ENCODE measurements around the gene KIF11. TPM values are rescaled to one million over a fixed set of nuclear protein-coding genes. Genes with fewer than 3 reads are reported as not detected.

The KIF11 gene
- polyA plus RNA-seq, 1 donor from 2014 or later, result 0.47 TPM

- Histone ChIP-seq H3K27me3 (ENCODE audit: insufficient read depth, low read depth, low read length) (no peaks in the 10 kb centered on the region), H3K79me2 (replicated peaks; ENCODE audit: insufficient read depth, low read length) (no peaks in the 10 kb centered on the region), H4K20me1 (ENCODE audit: insufficient read depth) (no peaks in the 10 kb centered on the region), H2AFZ (ENCODE audit: low read depth, low read length) (no peak overlapping the region), H3F3A (ENCODE audit: insufficient read depth, low read length, poor library complexity, severe bottlenecking) (no peaks in the 10 kb centered on the region), H3K4me2 (ENCODE audit: low read length) (no peak overlapping the region), H3K9ac (ENCODE audit: low read length) (no peak overlapping the region), H3K27ac (ENCODE audit: low read length) (no peak overlapping the region), H3K4me3 (ENCODE audit: low read length) (no peak overlapping the region), H3K36me3 (ENCODE audit: insufficient read depth, low read length) (no peaks in the 10 kb centered on the region), H3K9me2 (ENCODE audit: insufficient read depth, low read length) (no peaks in the 10 kb centered on the region), H3K9me3 (ENCODE audit: low read length) (no peaks in the 10 kb centered on the region)
- TF ChIP-seq RAD21 (conservative IDR thresholded peaks at IDR 0.05), result no peak
- no peak for TF ChIP-seq REST (IDR thresholded peaks at IDR 0.05; ENCODE audit: borderline replicate concordance)
These were observed 47.2 kb downstream of the KIF11 start for GRCh38 chr10:92640107-92640506.

GRCh38 chr10:92641492-92641891 lies 48.6 kb downstream of the KIF11 start:
- H3K27ac ChIP-seq (ENCODE audit: low read length), result no peak overlapping the region
- H3K27me3 ChIP-seq (ENCODE audit: insufficient read depth, low read depth, low read length), result no peaks in the 10 kb centered on the region
- TF ChIP-seq, protein P1, sequence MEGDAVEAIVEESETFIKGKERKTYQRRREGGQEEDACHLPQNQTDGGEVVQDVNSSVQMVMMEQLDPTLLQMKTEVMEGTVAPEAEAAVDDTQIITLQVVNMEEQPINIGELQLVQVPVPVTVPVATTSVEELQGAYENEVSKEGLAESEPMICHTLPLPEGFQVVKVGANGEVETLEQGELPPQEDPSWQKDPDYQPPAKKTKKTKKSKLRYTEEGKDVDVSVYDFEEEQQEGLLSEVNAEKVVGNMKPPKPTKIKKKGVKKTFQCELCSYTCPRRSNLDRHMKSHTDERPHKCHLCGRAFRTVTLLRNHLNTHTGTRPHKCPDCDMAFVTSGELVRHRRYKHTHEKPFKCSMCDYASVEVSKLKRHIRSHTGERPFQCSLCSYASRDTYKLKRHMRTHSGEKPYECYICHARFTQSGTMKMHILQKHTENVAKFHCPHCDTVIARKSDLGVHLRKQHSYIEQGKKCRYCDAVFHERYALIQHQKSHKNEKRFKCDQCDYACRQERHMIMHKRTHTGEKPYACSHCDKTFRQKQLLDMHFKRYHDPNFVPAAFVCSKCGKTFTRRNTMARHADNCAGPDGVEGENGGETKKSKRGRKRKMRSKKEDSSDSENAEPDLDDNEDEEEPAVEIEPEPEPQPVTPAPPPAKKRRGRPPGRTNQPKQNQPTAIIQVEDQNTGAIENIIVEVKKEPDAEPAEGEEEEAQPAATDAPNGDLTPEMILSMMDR (IDR thresholded peaks at IDR 0.05; ENCODE audit: poor library complexity, severe bottlenecking), result no peak
- TF ChIP-seq POLR2AphosphoS5 (IDR thresholded peaks at IDR 0.05), result no peak
- no peak for TF ChIP-seq EP300 (conservative IDR thresholded peaks at IDR 0.05; ENCODE audit: poor library complexity, severe bottlenecking)
- TF ChIP-seq RAD21 (conservative IDR thresholded peaks at IDR 0.05), result no peak
- TF ChIP-seq TAF1 (IDR thresholded peaks at IDR 0.05; ENCODE audit: low read depth), result no peak
- TF ChIP-seq SMC3 (conservative IDR thresholded peaks at IDR 0.05; ENCODE audit: poor library complexity), result no peak
- no peak for TF ChIP-seq MXI1 (conservative IDR thresholded peaks at IDR 0.05; ENCODE audit: poor library complexity, severe bottlenecking)
- TF ChIP-seq REST (IDR thresholded peaks at IDR 0.05; ENCODE audit: borderline replicate concordance), result no peak
- TF ChIP-seq EZH2 (IDR thresholded peaks at IDR 0.05; ENCODE audit: borderline replicate concordance, insufficient read depth, low read length, poor library complexity, severe bottlenecking), result no peak
- no peaks in the 10 kb centered on the region for H4K20me1 ChIP-seq (ENCODE audit: insufficient read depth)
- H3K79me2 ChIP-seq (replicated peaks; ENCODE audit: insufficient read depth, low read length), result no peaks in the 10 kb centered on the region
- H3K4me2 ChIP-seq (ENCODE audit: low read length), result no peak overlapping the region
- H3F3A ChIP-seq (ENCODE audit: insufficient read depth, low read length, poor library complexity, severe bottlenecking), result no peaks in the 10 kb centered on the region
- no peak overlapping the region for H2AFZ ChIP-seq (ENCODE audit: low read depth, low read length)
- no peaks in the 10 kb centered on the region for H3K9me2 ChIP-seq (ENCODE audit: insufficient read depth, low read length)
- H3K36me3 ChIP-seq (ENCODE audit: insufficient read depth, low read length), result no peaks in the 10 kb centered on the region
- no peak overlapping the region for H3K4me3 ChIP-seq (ENCODE audit: low read length)
- no peaks in the 10 kb centered on the region for H3K9me3 ChIP-seq (ENCODE audit: low read length)
- H3K9ac ChIP-seq (ENCODE audit: low read length), result no peak overlapping the region

Data from neural cell (in vitro differentiated cells).